ENCODE results near the gene TAOK2.

TAOK2 gene

DNA sequence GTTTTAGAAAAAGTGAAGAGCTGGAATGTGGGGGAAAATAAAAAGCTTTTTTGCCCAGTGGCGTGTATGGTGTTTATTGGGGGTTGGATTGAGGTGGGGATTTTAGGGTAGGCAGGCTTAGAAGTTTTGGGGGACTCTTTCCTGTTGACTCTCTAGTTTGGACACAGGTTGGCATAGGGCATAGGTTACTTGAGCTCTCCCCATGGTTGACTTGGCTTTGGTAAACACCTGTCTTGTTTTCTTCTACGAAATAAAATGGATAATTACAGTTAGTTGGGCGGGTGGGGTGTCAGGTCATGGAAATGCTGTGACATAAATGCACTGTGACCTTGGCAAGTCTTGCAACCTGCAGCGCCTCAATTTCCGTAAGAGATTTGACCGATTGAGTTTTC, 680 bp upstream of the TAOK2 start:
- H3K4me3 ChIP-seq (ENCODE audit: low read depth, low read length): no peak overlapping the region
- TF ChIP-seq, protein P1, sequence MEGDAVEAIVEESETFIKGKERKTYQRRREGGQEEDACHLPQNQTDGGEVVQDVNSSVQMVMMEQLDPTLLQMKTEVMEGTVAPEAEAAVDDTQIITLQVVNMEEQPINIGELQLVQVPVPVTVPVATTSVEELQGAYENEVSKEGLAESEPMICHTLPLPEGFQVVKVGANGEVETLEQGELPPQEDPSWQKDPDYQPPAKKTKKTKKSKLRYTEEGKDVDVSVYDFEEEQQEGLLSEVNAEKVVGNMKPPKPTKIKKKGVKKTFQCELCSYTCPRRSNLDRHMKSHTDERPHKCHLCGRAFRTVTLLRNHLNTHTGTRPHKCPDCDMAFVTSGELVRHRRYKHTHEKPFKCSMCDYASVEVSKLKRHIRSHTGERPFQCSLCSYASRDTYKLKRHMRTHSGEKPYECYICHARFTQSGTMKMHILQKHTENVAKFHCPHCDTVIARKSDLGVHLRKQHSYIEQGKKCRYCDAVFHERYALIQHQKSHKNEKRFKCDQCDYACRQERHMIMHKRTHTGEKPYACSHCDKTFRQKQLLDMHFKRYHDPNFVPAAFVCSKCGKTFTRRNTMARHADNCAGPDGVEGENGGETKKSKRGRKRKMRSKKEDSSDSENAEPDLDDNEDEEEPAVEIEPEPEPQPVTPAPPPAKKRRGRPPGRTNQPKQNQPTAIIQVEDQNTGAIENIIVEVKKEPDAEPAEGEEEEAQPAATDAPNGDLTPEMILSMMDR (IDR thresholded peaks at IDR 0.05; ENCODE audit: low read depth, low read length): no peak
- TF ChIP-seq POLR2A (IDR thresholded peaks at IDR 0.05; ENCODE audit: extremely low read depth, insufficient read length): no peak
- TF ChIP-seq MYC (IDR thresholded peaks at IDR 0.05; ENCODE audit: low read depth, low read length): peak; percentile 42; the same call in 1 of the 2 replicates
- TF ChIP-seq, protein P2, sequence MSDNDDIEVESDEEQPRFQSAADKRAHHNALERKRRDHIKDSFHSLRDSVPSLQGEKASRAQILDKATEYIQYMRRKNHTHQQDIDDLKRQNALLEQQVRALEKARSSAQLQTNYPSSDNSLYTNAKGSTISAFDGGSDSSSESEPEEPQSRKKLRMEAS (IDR thresholded peaks at IDR 0.05; ENCODE audit: low read depth, low read length): no peak
- DNase-seq (ENCODE audit: low read depth): no peak

DNA sequence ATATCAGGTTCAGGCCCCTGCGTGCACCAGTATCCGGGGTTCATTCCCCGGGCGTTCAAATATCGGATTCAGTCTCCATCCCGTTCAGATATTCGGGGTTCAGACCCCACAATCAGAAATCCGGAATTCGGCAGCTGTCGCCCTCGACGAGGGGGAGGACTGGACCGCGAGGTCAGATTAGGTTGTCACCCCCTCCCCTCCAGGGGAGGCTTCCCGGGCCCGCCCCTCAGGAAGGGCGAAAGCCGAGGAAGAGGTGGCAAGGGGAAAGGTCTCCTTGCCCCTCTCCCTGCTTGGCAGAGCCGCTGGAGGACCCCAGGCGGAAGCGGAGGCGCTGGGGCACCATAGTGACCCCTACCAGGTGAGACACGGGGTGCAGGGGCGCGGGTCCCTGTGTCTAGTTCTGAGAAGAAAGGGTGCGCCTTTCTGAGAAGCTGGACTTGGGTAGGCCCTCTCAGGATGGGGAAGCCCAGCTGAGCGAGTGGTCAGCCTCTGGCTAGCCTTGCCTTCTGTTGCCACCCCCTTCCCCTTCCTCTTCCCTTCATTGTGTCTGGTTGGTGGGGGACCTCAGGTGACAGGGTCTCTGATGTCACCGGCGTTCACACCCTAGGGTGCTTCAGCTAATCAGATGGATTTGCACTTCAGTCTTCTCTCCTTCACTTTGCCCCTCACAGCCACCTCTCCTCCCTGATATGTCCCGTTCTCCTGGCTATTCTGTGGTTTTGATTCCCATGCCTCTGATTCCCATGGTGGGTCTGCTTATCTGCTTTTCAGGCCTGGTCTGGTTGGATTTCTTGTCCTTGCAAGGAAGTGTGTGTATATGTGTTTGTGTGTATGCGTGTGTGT, 844 bp downstream of the TAOK2 start:
- DNase-seq (ENCODE audit: low read depth): peak; percentile 49
- peak overlapping the region; percentile 87 for H3K4me3 ChIP-seq (ENCODE audit: low read depth, low read length)
- TF ChIP-seq, protein P2 (IDR thresholded peaks at IDR 0.05; ENCODE audit: low read depth, low read length): no peak
- TF ChIP-seq, protein P1 (IDR thresholded peaks at IDR 0.05; ENCODE audit: low read depth, low read length): no peak
- TF ChIP-seq POLR2A (IDR thresholded peaks at IDR 0.05; ENCODE audit: extremely low read depth, insufficient read length) (no peak), MYC (IDR thresholded peaks at IDR 0.05; ENCODE audit: low read depth, low read length) (no peak)

GRCh38 chr16:29975134-29975538, 1.5 kb downstream of the TAOK2 start:
- TF ChIP-seq, protein P2 (IDR thresholded peaks at IDR 0.05; ENCODE audit: low read depth, low read length): no peak
- TF ChIP-seq, protein P1 (IDR thresholded peaks at IDR 0.05; ENCODE audit: low read depth, low read length): no peak
- no peak for TF ChIP-seq POLR2A (IDR thresholded peaks at IDR 0.05; ENCODE audit: extremely low read depth, insufficient read length)
- no peak for DNase-seq (ENCODE audit: low read depth)
- H3K4me3 ChIP-seq (ENCODE audit: low read depth, low read length): peak overlapping the region; percentile 87

GRCh38 chr16:29975811-29976511, 2.3 kb downstream of the TAOK2 start:
- no peak for DNase-seq (ENCODE audit: low read depth)
- TF ChIP-seq POLR2A (IDR thresholded peaks at IDR 0.05; ENCODE audit: extremely low read depth, insufficient read length): no peak
- TF ChIP-seq, protein P2 (IDR thresholded peaks at IDR 0.05; ENCODE audit: low read depth, low read length): no peak
- no peak for TF ChIP-seq MYC (IDR thresholded peaks at IDR 0.05; ENCODE audit: low read depth, low read length)
- TF ChIP-seq, protein P1 (IDR thresholded peaks at IDR 0.05; ENCODE audit: low read depth, low read length): no peak
- peak overlapping the region; percentile 87 for H3K4me3 ChIP-seq (ENCODE audit: low read depth, low read length)

- peak overlapping the region; percentile 87 for H3K4me3 ChIP-seq (ENCODE audit: low read depth, low read length)
- TF ChIP-seq, protein P1 (IDR thresholded peaks at IDR 0.05; ENCODE audit: low read depth, low read length): no peak
- no peak for TF ChIP-seq MYC (IDR thresholded peaks at IDR 0.05; ENCODE audit: low read depth, low read length)
- TF ChIP-seq POLR2A (IDR thresholded peaks at IDR 0.05; ENCODE audit: extremely low read depth, insufficient read length): no peak
- TF ChIP-seq, protein P2 (IDR thresholded peaks at IDR 0.05; ENCODE audit: low read depth, low read length): no peak
- no peak for DNase-seq (ENCODE audit: low read depth)
Observed at GRCh38 chr16:29977063-29977825, 3.6 kb downstream of the TAOK2 start.

Data from NB4 (cell line).